HUES48 (cell line): ENCODE data around the gene BCL11B.
"Not testable (repeated sequence)": the region's sequence is repeated elsewhere in the genome, so short reads cannot be mapped to it uniquely, and the experiment has no call there.

Source experiments
- H3K27ac ChIP-seq: one replicate; pipeline ENCODE4 v1.7.0; 2013; ENCODE audit warnings: low read depth, low read length, inconsistent platforms
- H3K27me3 ChIP-seq: 2 replicates; pipeline ENCODE4 v1.6.1; 2013; ENCODE audit warnings: mild to moderate bottlenecking, low read length; ENCODE audit not compliant: control insufficient read depth, insufficient read depth
- H3K36me3 ChIP-seq: 2 replicates; pipeline ENCODE4 v1.6.1; 2013; ENCODE audit warnings: low read length; ENCODE audit not compliant: control insufficient read depth, insufficient read depth
- H3K4me1 ChIP-seq: 2 replicates; pipeline ENCODE4 v1.6.1; 2013; ENCODE audit warnings: mild to moderate bottlenecking, low read length; ENCODE audit not compliant: control insufficient read depth, insufficient read depth
- H3K4me3 ChIP-seq: 2 replicates; pipeline ENCODE4 v1.5.1; 2013; ENCODE audit warnings: mild to moderate bottlenecking, low read depth, low read length
- H3K9ac ChIP-seq: 2 replicates; pipeline ENCODE4 v1.6.1; 2013; ENCODE audit warnings: mild to moderate bottlenecking, low read depth, low read length, moderate library complexity
- H3K9me3 ChIP-seq: 2 replicates; pipeline ENCODE4 v1.6.1; 2013; ENCODE audit warnings: low read length; ENCODE audit not compliant: control insufficient read depth, insufficient read depth

The BCL11B gene

DNA sequence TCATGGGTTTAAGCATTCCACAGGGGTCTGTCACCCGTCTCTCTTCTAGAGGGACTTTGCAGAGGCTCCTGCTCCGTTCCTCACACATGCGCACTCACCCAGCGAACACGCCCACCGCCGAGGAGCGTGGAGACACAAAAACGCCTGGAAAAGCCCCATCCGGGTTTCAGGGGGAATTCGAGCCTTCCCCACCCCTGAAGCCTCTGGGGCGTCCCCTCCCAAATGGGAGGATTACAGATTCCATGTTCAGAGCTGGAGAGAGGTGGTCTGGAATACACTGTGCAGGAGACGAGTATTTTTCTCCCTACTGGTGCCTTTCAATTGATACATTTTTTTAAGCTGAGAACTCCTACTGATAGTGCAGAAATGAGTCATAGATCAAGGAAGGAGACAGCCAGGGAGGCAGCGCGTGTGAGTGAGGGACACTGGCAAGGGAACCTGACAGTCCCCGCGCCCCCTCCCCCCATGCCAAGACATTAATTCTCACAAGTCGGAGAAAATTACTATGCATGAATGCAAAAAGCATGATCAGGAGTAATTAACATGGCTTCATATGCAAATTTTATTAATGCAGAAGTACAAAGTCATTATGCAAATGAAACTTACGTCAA is 36.9 kb downstream of the BCL11B start:
- no peak overlapping the region for H3K9ac ChIP-seq
- no peaks in the 10 kb centered on the region for H3K36me3 ChIP-seq
- peak overlapping the region; percentile 79 for H3K27ac ChIP-seq
- H3K4me1 ChIP-seq, result peaks cover 48% of the 10 kb centered on the region
- peak overlapping the region; percentile 67 for H3K4me3 ChIP-seq
- no peaks in the 10 kb centered on the region for H3K9me3 ChIP-seq
- no peaks in the 10 kb centered on the region for H3K27me3 ChIP-seq

DNA sequence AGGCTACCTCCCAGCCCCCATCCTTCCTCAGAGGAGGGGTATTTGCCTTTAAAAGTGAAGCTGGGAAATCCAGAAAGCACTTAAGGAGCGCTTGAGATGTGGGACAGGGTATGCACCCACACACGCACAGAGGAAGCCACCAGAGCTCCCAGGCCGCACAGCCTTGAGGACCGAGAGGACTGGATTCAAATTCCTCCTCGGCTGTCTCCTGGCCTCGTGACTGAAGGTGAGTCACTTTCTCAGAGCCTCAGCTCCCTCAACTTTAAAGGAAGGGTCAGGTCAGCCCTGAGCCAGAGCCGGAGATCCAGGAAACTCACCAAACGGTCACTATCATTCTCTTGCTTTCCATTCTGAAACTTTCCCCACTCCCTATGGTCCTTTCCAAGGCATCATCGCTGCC is 37.6 kb downstream of the BCL11B start:
- H3K4me3 ChIP-seq, result peak overlapping the region; percentile 67
- no peaks in the 10 kb centered on the region for H3K9me3 ChIP-seq
- H3K27ac ChIP-seq, result peak overlapping the region; percentile 39
- H3K27me3 ChIP-seq, result no peaks in the 10 kb centered on the region
- H3K4me1 ChIP-seq, result peaks cover 41% of the 10 kb centered on the region
- H3K36me3 ChIP-seq, result no peaks in the 10 kb centered on the region
- H3K9ac ChIP-seq, result no peak overlapping the region

DNA sequence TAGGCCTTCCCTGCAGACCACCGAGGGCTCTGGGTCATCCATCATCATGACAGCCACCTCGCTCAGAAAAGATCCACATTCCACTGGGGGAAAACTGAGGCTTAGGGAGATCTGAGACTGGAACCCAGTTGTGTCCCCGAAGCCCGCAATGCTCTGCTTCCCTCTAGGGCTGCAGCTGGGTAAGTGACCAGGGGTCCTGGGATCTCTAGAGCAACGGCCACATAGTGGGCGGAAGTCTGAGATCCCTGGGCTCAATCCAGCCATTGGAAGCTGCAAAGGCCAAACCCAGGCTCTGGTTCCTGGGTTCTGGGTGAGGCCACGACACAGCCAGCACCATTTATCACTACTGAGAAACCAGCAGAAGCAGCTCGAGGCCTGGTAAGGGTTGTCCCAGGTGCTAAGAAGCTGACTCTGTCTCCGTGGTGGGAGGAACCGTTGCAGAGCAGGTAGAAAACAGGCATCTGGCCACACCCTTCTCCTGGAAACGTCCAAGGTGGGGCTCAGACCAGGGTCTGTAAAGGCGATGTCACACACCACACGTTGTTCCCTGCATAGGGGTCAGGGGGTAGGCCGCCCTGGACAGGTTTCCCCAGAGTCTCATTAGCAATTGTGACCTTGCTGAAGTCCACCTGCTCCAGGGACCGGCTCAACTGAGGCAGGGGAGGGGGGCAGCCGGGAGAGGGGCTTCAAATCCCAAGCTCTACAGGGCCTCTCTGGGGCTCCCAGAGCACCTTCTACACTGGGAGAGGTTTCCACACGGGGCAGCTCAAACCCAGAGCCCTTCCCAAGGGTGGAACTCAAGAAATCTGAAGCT is 38.6 kb downstream of the BCL11B start:
- no peak overlapping the region for H3K4me3 ChIP-seq
- peaks cover 34% of the 10 kb centered on the region for H3K4me1 ChIP-seq
- H3K27ac ChIP-seq, result no peak overlapping the region
- no peaks in the 10 kb centered on the region for H3K9me3 ChIP-seq
- no peak overlapping the region for H3K9ac ChIP-seq
- no peaks in the 10 kb centered on the region for H3K27me3 ChIP-seq
- no peaks in the 10 kb centered on the region for H3K36me3 ChIP-seq

DNA sequence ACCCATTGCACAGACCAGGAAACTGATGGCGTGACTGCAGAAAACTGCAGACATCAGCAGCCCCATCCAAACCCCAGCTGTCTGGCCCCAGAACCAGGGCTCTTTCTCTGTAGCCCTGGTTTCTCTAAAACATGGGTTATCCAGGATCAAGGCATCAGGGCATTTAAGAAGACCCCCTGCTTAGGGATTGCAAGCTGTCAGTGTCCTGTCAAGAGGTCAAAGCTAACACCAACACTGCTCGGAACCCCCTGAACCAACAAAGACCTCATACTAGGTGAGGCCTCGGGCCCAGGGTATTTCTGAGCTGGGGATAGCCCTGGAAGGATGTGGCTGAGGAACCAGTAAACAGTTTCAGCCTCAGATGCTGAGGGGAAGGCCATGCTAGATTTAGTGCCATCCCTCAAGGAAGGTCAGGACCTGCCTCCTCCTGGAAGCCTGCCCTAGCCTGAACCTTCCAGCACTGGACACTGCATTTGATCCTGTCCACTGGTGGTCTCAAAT is 39.2 kb downstream of the BCL11B start:
- H3K4me3 ChIP-seq, result no peak overlapping the region
- H3K4me1 ChIP-seq, result peaks cover 33% of the 10 kb centered on the region
- H3K36me3 ChIP-seq, result no peaks in the 10 kb centered on the region
- H3K9me3 ChIP-seq, result no peaks in the 10 kb centered on the region
- H3K27me3 ChIP-seq, result no peaks in the 10 kb centered on the region
- H3K9ac ChIP-seq, result no peak overlapping the region
- H3K27ac ChIP-seq, result no peak overlapping the region

DNA sequence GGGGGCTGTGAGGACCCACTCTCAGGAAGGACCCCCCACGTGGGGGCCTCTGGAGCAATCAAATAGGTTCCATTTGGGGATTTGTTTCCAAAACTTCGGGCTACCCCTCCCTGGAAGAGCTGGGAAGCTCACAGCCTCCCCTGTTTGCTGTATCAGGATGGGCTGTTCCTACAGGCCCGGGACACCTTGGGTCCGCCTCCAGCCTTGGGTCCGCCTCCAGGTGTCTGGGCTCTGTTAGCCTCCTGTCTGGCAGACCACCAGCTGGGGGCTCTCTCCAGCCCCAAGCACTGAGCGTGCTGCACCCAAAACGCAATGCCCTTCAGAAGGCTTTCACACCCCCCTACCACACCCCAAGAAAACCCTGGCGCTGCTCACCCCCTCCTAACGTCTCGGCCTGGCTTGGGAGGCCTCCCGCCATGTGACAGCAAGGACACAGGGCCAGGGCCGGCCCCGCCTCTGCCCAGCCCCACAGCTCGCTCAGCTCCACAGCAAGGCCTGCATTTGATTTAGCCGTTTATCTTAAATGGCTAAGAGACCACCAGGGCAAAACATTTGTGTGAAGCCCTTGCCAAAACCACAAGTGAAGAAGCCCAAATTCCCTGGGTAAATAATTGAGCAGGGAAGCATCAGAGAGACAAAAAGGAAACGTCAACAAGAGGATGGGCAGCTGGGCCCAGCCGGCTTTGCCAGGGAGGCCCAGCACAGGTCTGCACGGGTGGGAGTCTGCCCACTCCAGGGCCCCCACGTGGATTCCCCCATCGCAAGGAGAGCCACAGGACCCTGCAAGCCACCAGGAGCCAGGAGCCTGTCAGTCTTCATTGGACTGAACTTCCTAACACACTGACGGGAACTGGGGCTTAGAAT is 39.9 kb downstream of the BCL11B start:
- H3K4me3 ChIP-seq, result peak overlapping the region; percentile 55
- no peak overlapping the region for H3K27ac ChIP-seq
- no peaks in the 10 kb centered on the region for H3K27me3 ChIP-seq
- no peak overlapping the region for H3K9ac ChIP-seq
- H3K9me3 ChIP-seq, result no peaks in the 10 kb centered on the region
- H3K4me1 ChIP-seq, result peaks cover 33% of the 10 kb centered on the region
- H3K36me3 ChIP-seq, result no peaks in the 10 kb centered on the region

DNA sequence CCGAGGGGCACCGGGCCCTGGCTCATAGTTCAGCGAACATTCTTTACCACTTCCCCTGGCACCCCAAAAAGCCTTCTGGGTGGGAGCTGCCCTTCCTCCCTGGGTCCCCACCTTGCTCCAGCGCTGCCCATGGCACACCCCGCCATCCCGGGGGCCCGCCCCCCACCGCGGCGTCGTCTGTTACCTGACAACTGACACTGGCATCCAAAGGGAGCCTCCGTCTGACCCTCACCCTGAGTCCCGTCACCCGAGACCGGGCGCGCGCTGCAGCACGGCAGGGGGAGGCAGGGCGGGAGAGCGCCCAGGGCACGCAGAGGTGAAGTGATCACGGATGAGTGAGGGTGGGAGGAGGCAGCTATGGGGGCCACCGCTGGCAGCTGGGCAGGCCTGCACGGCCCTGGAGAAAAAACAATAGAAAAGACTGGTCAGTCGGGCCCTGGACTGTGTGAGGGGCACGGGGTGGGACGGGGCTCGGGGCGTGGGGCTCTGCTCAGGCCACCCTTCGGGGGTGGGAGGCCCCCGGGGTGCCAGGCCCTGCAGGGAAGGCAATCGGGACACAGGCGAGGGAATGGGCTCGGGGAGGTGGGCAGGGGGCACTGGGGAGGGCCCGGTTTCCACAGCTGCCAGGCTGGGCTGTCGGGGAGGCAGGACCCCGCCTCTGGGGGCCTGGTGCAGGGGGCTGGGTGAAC is 40.7 kb downstream of the BCL11B start:
- Histone ChIP-seq H3K36me3 (no peaks in the 10 kb centered on the region), H3K4me3 (peak overlapping the region; percentile 55), H3K4me1 (peaks cover 29% of the 10 kb centered on the region), H3K9ac (no peak overlapping the region), H3K27ac (no peak overlapping the region), H3K27me3 (no peaks in the 10 kb centered on the region), H3K9me3 (no peaks in the 10 kb centered on the region)

DNA sequence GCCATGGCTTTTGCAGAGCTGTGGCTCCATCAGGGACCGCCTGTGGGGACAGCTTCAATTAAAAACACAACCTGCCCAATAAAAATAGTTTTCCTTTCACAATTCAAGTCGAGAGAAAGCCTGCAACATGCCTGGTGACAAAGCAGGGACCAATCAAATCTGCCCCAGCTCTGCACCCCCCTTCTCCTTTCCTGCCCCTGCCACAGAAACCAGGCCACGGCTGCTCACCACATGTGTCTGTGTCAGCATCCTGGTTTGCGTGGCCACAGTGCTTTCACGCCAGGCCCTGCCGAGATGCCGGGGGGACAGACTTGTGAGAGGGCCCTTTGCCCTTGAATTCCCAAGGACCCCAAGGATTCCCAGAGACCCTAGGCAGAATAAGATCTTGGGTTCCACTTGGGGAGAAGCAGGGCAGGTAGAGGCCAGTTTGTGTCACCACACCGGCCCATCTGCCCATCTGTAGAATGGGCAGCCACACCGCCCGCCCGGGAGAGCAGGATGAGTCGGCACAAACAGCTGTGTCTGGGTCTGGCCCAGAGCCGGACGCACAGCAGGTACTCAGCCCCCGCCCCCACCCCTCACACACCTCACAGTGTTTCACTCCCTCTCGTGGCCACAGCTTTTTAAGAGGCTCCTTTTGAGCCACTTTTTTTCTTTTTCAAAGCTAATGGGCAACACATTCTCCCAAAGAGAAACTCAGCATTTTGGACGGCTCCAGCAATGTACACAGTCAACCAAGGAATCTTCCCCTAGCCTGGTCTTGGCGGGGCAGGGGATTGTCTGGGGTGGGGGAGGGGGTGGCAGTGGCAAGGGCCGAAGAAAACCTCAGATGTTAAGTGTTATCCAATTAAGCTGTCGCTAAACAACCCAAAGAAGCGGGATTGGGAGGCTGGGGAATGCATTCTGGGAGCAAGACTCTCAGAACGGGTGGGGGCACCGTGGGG is 41.5 kb downstream of the BCL11B start:
- Histone ChIP-seq H3K4me1 (peaks cover 21% of the 10 kb centered on the region), H3K9ac (peak overlapping the region; percentile 32; the same call in 1 of the 2 replicates), H3K4me3 (peak overlapping the region; percentile 55; the same call in 1 of the 2 replicates), H3K9me3 (no peaks in the 10 kb centered on the region), H3K27ac (peak overlapping the region; percentile 44), H3K36me3 (no peaks in the 10 kb centered on the region), H3K27me3 (no peaks in the 10 kb centered on the region)

DNA sequence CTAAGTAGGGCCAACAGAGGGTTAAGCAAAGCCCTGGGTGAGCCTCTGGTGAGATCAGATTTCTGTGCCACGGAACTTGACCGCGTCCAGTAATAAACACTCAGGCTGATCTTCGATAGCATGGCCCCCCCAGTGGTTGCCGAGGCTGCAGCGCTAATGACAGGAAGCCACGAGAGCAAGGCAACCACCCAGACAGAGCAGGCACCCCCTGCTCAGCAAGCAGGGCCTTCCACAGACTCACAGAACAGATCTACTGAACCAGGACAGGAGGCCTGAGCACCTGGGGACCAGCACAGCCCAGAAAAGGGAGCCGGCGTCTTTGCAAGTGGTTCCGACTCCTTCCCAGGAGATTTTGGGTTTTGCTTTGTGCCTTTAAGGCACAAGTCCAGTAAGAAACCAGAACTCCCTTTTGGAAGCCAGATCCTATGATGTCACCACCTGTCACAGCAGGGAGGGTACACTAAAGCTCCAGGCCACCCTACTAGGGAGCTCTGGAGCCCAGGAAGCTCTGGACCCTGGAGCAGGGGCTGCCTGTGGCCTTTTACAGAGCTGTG is 42.3 kb downstream of the BCL11B start:
- Histone ChIP-seq H3K9me3 (no peaks in the 10 kb centered on the region), H3K27ac (no peak overlapping the region), H3K27me3 (no peaks in the 10 kb centered on the region), H3K9ac (no peak overlapping the region), H3K4me1 (peaks cover 20% of the 10 kb centered on the region), H3K36me3 (no peaks in the 10 kb centered on the region), H3K4me3 (no peak overlapping the region)

DNA sequence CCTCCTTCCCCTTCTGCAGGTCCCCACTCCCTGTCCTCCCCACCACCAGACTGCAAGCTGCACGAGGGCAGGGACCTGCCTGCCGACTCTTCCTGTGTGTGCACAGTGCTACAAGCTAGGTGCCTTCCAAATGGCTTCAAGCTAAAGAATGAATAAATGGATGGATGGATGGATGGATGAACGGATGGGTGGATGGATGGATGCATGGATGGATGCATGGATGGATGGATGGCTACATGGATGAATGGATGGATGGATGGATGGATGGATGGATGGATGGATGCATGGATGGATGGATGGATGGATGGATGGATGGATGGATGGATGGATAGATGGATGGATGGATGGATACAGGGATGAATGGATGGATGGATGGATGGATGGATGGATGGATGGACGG is 43.2 kb downstream of the BCL11B start:
- H3K4me3 ChIP-seq, H3K9ac ChIP-seq, H3K9me3 ChIP-seq, H3K36me3 ChIP-seq, H3K27ac ChIP-seq, H3K27me3 ChIP-seq: not testable (repeated sequence)
- H3K4me1 ChIP-seq, result peaks cover 17% of the 10 kb centered on the region
